ENCODE data around the gene CD69.
"Not testable (repeated sequence)": the region's sequence is repeated elsewhere in the genome, so short reads cannot be mapped to it uniquely, and the experiment has no call there.

CD69 gene

DNA sequence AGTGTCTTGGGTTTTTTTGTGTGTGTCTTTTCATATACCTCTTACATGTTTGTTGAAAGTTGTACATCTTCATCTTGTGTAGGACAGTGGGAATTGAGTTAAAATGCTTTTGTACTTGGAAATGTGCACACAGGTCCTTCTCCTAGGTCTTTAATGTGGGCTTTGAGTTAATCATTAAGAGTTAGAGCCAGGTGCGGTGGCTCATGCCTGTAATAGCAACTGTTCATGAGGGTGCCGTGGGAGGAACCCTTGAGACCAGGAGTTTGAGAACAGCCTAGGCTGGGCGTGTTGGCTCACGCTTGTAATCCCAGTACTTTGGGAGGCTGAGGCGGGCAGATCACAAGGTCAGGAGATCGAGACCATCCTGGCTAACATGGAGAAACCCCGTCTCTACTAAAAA lies 41.7 kb downstream of the CD69 start:
- no peak for DNase-seq (ENCODE audit: low read depth)

DNA sequence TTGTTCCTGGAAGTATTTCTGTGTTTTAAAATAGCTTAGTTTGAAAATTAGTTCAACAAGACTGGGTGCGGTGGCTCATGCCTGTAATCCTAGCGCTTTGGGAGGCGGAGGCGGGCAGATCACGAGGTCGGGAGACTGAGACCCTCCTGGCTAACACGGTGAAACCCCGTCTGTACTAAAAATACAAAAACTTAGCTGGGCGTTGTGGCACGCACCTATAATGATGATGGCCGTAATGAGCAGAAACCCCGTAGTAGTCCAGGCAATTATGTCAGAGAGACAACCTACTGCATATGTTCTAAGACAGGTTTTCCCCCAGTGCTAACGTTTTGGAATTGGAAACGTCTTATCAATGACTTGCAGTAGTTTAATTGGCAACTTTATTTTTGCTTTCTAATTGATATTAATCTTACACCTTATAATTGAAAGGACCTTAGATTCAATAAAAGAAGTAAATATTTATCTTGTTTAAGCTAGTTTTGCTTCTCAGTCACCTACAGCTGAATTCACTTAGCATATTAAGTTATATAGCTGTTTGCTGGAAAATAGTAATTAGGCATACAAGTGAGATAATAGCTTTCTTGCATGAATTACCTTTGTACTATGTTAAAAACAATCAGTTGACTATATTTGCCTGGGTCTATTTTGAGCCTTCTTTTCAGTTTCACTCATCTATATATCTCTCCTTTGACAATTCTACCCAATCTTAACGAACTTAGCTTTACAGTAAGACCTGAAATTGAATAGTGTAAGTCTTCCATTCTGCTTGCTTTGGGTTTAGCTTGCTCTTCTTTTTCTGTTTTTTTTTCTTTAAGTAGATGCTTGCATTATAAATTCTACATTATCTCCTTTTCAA lies 43.4 kb downstream of the CD69 start:
- no peak for DNase-seq (ENCODE audit: low read depth)

DNA sequence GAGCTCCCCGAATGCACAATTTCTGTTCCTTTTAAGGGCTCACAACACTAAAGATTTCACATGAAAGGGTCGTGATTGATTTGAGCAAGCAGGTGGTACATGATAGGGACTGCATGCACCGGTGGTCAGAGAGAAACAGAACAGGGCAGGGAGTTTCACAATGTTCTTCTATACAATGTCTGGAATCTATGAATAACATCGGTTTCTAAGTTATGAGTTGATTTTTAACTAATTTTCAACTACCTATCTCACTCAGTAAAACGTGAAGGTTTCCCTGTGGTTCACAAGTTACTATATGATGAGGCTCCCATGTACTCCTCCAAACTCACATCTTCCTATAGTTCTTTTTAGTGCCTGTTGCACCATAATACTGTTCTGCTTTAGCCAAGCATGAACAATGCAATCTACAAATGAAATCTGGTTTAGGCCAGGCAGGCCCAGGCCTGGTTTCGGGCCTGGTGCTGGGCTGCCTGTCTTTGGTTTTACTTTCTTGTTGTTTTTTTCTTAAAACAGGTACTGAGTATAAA lies 47.6 kb downstream of the CD69 start:
- DNase-seq (ENCODE audit: low read depth): not testable (repeated sequence)

DNA sequence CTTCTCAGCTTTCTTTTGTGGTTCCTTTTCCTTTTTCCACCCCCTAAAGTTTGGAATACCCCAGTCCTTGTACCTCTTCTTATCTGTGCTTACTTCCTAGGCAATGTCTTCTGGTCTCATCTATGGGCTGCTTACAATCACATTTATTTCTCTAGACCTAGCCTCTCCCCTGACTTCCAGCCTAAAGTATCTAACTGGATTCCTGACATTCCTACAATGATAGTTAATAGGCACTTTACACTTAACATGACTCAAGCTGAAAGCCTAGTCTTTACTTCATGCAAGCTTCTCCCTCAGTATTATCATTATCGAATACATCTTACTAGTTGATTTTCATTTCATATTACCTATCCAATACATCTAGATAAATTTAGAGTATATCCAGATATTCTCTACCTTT lies 49.0 kb downstream of the CD69 start:
- DNase-seq (ENCODE audit: low read depth): no peak

DNA sequence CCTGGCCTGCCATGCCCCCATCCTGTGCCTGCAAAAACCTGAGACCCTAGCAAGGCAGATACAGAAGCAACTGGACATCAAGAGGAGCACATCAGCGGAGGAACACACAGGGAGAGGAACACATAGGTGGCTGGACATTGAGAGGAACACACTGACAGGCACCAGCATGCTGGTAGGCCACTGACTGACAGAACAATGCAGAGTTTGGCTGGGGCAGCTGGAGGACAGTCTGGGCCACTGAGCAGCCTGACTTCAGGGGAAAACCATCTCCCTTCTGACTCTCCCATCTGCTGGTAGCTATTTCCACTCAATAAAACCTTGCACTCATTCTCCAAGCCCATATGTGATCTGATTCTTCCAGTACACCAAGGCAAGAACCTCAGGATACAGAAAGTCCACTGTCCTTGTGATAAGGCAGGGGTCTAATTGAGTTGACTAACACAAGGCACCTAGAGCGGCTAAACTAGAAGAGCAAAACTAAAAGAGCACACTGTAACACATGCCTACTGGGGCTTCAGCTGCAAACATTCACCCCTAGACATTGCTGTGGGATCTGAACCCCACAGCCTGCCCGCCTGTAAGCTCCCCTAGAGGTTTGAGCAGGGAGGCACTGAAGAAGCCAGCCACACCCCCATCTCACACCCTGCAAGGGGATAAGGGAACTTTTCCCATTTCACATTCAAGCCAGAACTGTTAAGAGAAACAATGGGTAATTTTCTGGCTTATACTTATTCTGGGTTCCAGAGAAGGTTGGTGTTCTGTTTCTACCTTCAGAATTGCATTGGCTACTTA lies 49.9 kb downstream of the CD69 start:
- DNase-seq (ENCODE audit: low read depth): no peak

DNA sequence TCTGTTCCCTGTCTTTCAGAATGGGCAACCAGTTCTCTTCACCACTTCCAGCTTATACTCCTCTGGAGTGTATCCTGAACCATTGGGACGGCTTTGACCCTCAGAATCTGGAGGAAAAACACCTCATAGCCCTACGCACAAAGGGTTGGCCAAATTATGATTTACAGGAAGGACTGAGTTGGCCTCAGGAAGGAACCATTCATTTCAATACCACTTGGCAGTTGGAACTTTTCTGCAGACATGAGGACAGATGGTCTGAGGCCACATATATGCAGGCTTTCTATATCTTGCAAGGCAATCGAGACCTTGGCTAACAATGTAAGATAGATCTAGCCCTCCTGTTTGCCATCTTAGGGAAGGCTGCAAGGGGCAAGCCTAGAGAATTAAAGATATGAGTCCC lies 51.8 kb downstream of the CD69 start:
- DNase-seq (ENCODE audit: low read depth): no peak

DNA sequence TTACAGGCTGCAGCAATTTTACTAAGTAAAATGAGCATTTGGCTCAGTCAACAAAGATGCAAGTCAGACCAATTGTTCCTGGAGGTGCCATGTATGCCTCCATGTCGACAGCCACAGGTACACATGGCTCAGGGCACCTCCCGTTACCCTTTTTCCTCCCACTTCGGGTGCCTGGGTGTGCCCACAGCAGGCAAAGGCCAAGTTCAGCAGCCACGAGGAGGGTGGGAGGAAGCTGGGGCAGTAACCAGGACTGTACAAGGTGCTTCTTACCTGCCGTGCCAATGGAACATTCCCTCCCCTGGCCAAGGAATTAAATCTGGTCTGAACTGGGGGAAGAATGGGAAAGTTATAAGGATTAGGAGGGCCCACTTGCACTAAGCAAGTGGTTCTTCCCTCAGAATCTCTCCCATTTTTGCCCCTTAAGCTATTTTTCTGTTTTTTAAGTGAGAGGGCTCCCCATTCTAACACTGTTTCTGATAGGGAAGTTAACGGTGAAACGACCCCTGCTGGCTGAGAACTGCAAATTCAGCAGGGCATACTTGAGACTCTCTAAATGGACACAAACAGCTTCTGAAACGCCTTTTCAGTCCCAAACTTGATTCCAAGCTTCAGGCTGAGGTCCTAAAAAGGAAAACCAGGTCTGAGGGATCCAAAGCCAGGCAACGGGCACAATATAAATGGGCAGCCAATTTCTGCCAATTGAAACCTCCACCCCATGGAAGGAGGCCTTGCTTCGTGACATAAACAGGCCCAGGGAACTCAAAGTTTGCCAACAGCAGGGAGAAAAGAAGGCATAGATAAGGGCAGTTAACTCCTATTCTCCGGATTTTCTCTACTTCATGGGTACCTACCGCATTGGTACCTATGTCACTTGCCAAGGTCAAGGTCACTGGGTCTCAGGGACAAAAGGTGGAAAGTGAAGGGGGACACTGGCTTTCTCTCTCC lies 52.6 kb downstream of the CD69 start:
- peak; percentile 50 for DNase-seq (ENCODE audit: low read depth)

DNA sequence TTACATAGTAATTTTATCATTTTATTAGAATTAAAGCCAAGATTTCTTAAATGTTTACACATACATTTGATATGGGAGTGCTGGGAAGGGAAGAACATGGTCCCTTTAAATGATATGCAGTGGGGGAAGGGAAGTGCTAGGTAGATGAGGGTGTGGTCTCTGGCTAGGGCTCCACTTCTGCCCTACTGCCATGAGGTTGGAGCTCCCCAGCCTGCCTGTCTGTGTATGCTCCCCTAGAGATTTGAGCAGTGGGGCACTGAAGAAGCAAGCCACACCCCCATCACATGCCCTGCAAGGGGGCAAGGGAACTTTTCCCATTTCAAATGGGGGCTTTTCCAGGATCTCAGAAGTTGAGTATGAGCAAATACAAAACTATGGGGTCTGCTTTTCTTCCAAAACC lies 53.3 kb downstream of the CD69 start:
- no peak for DNase-seq (ENCODE audit: low read depth)

DNA sequence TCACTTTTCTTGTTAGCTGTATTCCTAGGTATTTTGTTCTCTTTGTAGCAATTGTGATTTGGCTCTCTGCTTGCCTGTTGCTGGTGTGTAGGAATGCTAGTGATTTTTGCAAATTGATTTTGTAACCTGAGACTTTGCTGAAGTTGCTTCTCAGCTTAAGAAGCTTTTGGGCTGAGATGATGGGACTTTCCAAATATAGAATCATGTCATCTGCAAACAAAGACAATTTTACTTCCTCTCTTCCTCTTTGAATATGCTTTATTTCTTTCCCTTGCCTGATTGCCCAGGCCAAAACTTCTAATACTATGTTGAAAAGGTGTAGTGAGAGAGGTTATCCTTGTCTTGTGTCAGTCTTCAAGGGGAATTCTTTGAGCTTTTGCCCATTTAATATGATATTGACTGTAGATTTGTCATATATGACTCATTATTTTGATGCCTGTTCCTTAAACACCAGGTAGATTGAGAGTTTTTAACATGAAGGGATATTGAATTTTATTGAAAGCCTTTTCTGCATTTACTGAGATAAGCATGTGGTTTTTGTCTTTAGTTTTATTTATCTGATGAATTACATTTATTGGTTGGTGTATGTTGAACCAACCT lies 54.5 kb downstream of the CD69 start:
- DNase-seq (ENCODE audit: low read depth): no peak

DNA sequence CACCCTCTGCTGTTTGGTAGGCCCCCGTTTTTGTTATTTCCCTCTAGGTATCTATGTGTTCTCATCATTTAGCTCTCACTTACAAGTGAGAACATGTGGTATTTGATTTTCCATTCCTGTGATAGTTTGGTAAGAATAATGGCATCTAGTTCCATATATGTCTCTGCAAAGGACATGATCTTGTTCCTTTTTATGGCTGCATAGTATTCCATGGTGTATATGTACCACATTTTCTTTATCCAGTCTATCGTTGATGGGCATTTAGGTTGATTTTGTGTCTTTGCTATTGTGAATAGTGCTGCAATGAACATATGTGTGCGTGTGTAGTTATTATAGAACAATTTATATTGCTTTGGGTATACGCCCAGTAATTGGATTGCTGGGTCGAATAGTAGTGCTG lies 56.1 kb downstream of the CD69 start:
- not testable (repeated sequence) for DNase-seq (ENCODE audit: low read depth)
